Left ventricle myocardium inferior (tissue), 1 donor: Measurements from ENCODE around the gene CPT1B. TPM values are rescaled to one million over a fixed set of nuclear protein-coding genes. Genes with fewer than 3 reads are reported as not detected.
A peak's percentile ranks its signal among the peaks of the same experiment; 100 is the strongest.

Source experiments
- DNase-seq: peaks from one replicate; pipeline ENCODE4 v3.0.0-alpha.2; 2020
- H3K27ac ChIP-seq: fragments of 200-600 bp; replicated peaks from 2 replicates; pipeline ENCODE4 v1.8.0; 2021
- H3K27me3 ChIP-seq: fragments of 200-600 bp; 2 replicates; pipeline ENCODE4 v1.8.0; 2021; ENCODE audit warnings: low read depth
- H3K36me3 ChIP-seq: fragments of 200-600 bp; 2 replicates; pipeline ENCODE4 v1.8.0; 2021
- H3K4me1 ChIP-seq: fragments of 200-600 bp; 2 replicates; pipeline ENCODE4 v1.8.0; 2021
- H3K4me3 ChIP-seq: fragments of 200-600 bp; 2 replicates; pipeline ENCODE4 v1.8.0; 2021; ENCODE audit warnings: mild to moderate bottlenecking, moderate library complexity
- H3K9me3 ChIP-seq: fragments of 200-600 bp; replicated peaks from 2 replicates; pipeline ENCODE4 v1.8.0; 2021
- CTCF ChIP-seq: fragments of 200-600 bp; IDR thresholded peaks from 2 replicates; pipeline ENCODE4 v1.8.0; 2021; ENCODE audit warnings: antibody characterized with exemption, mild to moderate bottlenecking, borderline replicate concordance
- intact Hi-C: fragments of 100-400 bp; cut with micrococcal nuclease; formaldehyde crosslinking; loops from one replicate; pipeline ENCODE4 v1.11.0; 2022
- total RNA-seq: library from RNA; stranded (reverse); fragmentation: NEBNext Ultra II Directional; extraction: Animal tissue kit (Norgen Biotek cat#: 25700); gene quantifications from one replicate; pipeline ENCODE4 v1.2.1, GENCODE V29; 2021
- donor health status: DM: no; HTN: yes; CAD: no; lungs with severe emphysema.

CPT1B gene
- total RNA-seq, 1 donor from 2014 or later = 394 TPM

GRCh38 chr22:50526834-50527801 is 51.1 kb downstream of the CPT1B start:
- Histone ChIP-seq H3K4me3 (peak overlapping the region; percentile 79), H3K27me3 (peaks cover 31% of the 10 kb centered on the region), H3K27ac (peak overlapping the region; percentile 97), H3K36me3 (peaks cover 20% of the 10 kb centered on the region), H3K9me3 (no peaks in the 10 kb centered on the region), H3K4me1 (peaks cover 85% of the 10 kb centered on the region)
- TF ChIP-seq CTCF = no peak
- peak; percentile 65 for DNase-seq
- intact Hi-C loops = no loop called here

- peak; percentile 76 for TF ChIP-seq CTCF
- peaks cover 23% of the 10 kb centered on the region for H3K27me3 ChIP-seq
- intact Hi-C loops = no loop called here
- peak; percentile 85 for DNase-seq
- peaks cover 77% of the 10 kb centered on the region for H3K4me1 ChIP-seq
- H3K4me3 ChIP-seq = peak overlapping the region; percentile 79
- peak overlapping the region; percentile 97 for H3K27ac ChIP-seq
- H3K36me3 ChIP-seq = peaks cover 29% of the 10 kb centered on the region
- no peaks in the 10 kb centered on the region for H3K9me3 ChIP-seq
Measured at GRCh38 chr22:50526108-50526833, 52.0 kb downstream of the CPT1B start.

- H3K4me3 ChIP-seq = peak overlapping the region; percentile 79
- no peak for TF ChIP-seq CTCF
- peak overlapping the region; percentile 97 for H3K27ac ChIP-seq
- peaks cover 72% of the 10 kb centered on the region for H3K4me1 ChIP-seq
- H3K27me3 ChIP-seq = peaks cover 18% of the 10 kb centered on the region
- no peak for DNase-seq
- intact Hi-C loops = no loop called here
- H3K9me3 ChIP-seq = no peaks in the 10 kb centered on the region
- peaks cover 33% of the 10 kb centered on the region for H3K36me3 ChIP-seq
Measured at GRCh38 chr22:50525858-50526107, 52.4 kb downstream of the CPT1B start.

GRCh38 chr22:50525104-50525857 is 52.9 kb downstream of the CPT1B start, which contains the start of gene SCO2:
SCO2 (minus strand) TSS chr22:50525598; CDS start chr22:50524411, 1,187 bp downstream.
- peak; percentile 97 for DNase-seq
- peaks cover 37% of the 10 kb centered on the region for H3K36me3 ChIP-seq
- TF ChIP-seq CTCF = peak; percentile 43
- peaks cover 13% of the 10 kb centered on the region for H3K27me3 ChIP-seq
- H3K4me3 ChIP-seq = peak within 1 kb of the TSS; percentile 79
- H3K4me1 ChIP-seq = peaks cover 67% of the 10 kb centered on the region
- H3K9me3 ChIP-seq = no peaks in the 10 kb centered on the region
- intact Hi-C loops = no loop called here
- peak within 1 kb of the TSS; percentile 97 for H3K27ac ChIP-seq

GRCh38 chr22:50524676-50525103 is 53.5 kb downstream of the CPT1B start:
- intact Hi-C loops = no loop called here
- Histone ChIP-seq H3K36me3 (peaks cover 43% of the 10 kb centered on the region), H3K4me3 (peak overlapping the region; percentile 79), H3K27me3 (peaks cover 7% of the 10 kb centered on the region), H3K9me3 (no peaks in the 10 kb centered on the region), H3K4me1 (peaks cover 61% of the 10 kb centered on the region), H3K27ac (peak overlapping the region; percentile 97)
- no peak for DNase-seq
- no peak for TF ChIP-seq CTCF
